NCI-H82 treated with DMSO at 0.1 percent for 48 hours (cell line): Measurements from ENCODE around the gene UTP4.

ENCODE experiments used
- DNase-seq: peaks from one replicate; lab custom pipeline; 2025; ENCODE audit not compliant: unreplicated experiment; lab: John Stamatoyannopoulos, UW

The UTP4 gene

DNA sequence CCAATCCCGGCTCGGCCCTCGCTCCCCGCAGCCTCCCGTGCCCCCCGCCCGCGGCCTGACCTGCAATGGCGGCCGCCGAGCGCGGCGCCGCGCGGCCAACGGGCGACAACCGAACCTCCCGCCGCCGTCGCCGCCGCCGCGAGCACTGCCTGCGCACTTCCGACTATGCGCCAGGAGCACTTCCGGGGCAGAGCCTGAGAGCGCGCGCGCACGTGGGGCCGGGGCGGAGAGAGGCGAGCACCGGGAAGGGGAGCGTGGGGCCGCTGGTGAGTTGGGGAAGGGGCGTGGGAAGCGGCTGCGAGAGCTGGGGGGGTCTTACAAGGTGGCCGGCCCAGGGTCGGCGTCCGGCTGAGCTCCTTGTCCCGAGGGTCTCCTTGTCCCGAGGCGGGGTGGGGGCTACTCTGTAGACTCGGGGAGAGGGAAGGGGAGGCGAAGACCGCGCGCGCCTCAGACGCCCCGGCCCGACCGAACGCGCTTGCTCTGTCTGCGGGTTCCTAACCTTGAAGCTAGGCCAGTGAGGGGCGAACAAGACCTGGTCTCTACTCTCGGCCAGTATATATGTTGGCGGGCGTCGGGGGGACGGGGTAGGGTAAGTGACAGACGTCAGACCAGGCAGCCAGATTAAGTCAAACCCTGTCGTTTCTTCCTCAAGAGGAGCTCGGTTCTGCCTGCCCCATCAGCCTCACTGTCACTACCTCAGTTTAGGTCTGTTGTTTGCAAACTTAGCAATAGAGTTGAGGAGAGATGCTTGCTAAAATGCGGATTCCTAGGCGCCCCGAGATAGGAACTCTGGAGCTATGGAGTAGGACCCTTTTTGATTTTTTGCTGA lies at the start of gene UTP4, which contains the start of gene CHTF8:
UTP4 (plus strand) TSS at position 226 of the 829 bp plus-strand sequence. CDS start 811 bp downstream, outside the sequence.
CHTF8 (minus strand) TSS at position 165 of the 829 bp plus-strand sequence. CDS start 11,130 bp downstream, outside the sequence.
- DNase-seq: peak; percentile 30

- no peak for DNase-seq
Measured at GRCh38 chr16:69083306-69083941, 49.0 kb upstream of the UTP4 start.

DNA sequence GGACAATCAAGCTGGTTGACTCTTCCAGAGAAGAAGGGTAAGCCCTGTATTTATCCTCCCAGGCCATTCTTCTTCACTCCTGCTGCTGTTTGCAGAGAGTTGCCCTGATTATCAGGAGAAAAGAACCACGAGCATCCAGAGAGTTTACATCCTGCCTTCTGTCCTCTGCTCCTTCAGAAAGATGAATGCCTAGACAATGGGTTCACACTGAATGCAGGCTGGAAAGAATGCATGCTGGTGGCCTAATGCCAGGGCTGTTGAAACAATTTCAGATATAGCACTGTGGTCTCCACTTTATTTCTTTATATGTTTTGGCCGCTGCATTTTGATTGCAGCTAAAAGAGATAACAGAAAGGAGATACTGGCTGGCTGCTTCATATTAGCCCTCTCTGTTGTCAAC lies 48.2 kb upstream of the UTP4 start:
- DNase-seq: no peak

DNA sequence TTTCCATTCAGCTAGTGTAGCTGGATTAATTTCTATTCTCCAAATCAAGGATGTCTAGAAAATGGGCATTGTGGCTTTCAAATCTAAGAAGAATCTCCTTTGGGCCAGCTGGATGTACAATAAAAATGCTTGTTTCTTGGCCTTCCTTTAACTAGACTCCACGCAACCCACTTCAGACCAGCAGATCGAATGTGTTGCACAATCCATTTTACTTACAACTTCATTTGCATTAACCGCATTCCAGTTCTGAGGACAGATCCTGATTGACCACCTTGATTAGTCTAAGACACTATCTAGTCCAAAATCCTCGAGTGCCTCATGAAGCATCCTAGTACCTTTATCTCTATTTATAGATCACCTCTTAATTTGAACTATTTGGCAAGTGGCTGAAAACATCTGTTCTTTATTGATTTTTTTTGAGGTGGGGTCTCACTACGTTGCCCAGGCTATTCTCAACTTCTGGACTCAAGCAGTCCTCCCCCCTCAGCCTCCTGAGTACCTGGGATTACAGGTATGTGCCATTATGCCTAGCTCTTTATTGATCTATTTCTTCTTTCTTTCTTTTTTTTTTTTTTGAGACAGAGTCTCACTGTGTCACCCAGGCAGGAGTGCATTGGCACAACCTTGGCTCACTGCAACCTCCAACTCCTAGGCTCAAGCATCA lies 47.3 kb upstream of the UTP4 start:
- no peak for DNase-seq

DNA sequence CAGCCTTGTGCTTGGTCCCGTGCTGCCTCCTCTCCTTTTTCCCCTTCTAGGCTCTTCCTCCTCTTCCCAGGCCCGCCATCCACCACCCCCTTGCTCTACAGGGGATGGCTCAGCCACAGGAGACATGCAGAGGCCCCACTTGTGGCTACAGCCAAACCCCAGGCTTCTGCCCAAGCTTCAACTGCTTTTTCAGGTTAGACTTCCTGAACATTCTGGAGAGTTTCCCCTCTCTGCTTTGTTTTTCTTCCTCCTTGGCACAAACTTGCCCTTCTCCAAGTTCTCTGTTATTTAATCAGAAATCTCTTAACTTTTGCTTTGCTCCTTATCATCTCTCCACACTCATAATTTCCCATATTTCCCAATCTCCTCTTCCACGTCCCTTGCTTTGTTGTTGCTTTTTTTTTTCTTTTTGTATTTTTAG lies 45.3 kb upstream of the UTP4 start:
- no peak for DNase-seq

DNA sequence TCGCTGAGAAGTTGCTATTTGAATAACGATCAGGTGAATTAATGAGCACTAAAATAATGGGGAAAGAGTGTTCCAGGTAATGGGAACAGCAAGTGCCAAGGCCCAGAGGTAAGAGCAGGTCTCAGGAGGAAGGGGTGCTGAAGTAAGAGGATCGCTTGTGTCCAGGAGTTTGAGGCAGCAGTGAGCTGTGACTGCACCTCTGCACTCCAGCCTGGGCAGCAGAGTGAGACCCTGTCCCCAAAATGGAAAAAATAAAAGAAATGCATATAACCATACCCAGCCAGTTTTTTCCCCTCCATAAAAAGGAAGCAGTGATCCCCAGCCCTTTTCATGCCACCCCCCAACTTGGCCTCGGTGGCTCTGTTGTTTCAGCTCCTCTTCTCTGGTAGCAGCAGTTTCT lies 43.8 kb upstream of the UTP4 start:
- no peak for DNase-seq

- no peak for DNase-seq
Measured at GRCh38 chr16:69089091-69089910, 43.1 kb upstream of the UTP4 start.

DNA sequence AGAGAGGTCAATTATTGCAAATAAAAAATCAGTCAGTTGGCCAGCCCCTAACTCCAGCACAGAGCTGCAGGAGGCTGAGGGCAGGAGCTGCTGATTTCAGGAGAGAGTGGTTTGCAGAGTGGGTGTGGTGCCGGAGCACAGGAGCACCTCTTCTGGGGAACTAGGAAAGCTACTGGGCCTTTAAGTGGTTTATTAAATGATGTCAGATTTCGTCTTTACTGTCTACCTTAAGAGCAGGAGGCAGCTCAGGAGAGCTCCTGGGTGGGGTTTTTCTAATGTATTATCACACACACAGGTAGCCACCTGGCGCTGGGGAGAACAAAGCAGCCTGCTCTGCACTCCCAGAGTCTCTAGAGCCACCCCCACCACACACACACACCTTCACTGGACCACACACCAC lies 38.5 kb upstream of the UTP4 start:
- no peak for DNase-seq

GRCh38 chr16:69094501-69094900 lies 37.9 kb upstream of the UTP4 start:
- no peak for DNase-seq

DNA sequence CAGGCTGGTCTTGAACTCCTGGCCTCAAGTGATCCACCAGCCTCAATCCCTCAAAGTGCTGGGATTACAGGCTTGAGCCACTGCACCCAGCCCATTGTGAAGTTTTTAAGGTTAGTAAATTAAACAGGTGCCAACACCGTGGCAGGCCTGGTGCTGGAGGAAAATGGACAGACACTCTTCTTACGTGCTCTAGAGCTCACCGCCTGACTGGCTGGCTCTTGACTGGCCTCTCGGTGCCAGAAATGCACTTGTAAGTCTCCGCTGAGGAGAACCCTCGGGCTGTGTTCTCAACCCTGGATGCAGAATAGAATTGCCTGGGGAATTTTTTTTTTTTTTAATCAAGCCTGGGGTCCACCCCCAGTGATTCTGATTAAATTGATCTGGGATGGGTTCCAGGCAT lies 37.3 kb upstream of the UTP4 start:
- no peak for DNase-seq

DNA sequence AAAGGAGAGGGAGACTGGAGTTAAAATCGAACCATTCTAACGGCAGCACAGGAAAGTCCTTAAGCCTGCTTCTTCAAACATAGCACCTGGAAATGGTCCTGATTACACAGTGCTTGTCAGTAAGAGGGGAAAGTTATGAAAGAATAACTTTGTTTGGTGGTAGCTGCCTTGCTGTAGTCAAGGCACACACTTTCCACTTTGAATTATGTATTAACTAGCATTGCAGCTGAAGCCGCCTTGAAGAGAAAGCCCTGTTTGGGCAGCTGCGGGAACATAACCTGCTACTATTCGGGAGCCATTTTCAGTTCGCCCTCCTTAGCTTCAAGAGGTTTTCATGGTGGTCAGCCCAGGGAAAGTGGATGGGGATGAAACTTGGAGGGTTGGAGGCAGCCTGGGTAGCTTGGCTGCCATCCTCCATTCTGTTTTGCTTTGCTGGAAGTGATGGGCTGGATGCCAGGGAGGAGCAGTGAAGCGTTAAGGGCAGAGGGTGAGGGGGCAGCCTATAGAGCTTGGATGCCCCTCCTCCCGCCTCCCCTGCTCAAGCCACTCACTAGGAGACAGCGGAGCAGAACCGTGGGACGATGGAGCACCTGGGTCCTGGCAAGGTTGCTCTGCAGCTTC lies 32.3 kb upstream of the UTP4 start:
- no peak for DNase-seq

DNA sequence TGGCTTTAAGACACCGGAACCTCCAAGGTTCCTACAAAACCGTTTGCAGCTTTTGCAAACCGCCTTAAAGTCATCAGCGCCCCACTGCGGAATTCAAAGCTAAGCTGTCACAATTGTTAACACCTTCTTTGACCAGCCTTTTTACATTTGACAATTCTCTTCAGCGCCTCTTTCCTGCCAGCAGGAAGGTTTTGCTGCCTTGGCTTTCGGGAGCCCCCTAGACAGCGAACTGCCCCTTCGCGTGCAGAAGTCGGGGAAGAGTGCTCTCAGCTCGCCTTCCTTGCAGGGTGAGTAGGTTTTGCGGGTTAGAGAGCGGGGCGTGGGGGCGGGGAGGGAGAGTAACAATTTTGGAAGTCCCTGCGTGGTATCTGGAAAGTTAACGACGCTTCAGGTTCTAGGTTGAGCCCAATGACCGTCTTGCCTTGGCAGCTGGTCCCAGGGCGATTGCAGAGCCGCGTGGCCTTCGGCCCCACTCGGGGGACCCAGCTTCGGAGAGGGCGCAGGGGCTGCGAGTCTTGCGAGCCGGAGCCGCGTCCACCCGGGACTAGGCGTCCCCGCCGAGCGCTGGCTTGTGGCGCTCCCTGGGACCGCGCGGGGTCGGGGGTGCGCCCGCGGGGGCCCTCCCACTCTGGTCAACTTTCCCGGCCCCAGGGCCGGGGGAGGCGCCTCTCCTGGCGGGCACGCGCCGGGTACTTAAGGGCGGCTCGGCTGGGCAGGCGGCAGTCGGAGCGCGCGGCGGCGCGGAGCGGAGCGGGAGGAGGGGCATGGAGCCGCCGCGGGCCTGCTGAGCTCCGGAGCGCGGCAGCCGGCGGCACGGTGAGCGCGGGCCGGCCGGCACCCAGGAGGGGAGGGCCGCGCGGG lies 26.7 kb upstream of the UTP4 start, which contains the start of gene HAS3:
HAS3 (plus strand) TSS at position 153 of the 861 bp plus-strand sequence. CDS start 3,743 bp downstream, outside the sequence.
- DNase-seq: no peak

DNA sequence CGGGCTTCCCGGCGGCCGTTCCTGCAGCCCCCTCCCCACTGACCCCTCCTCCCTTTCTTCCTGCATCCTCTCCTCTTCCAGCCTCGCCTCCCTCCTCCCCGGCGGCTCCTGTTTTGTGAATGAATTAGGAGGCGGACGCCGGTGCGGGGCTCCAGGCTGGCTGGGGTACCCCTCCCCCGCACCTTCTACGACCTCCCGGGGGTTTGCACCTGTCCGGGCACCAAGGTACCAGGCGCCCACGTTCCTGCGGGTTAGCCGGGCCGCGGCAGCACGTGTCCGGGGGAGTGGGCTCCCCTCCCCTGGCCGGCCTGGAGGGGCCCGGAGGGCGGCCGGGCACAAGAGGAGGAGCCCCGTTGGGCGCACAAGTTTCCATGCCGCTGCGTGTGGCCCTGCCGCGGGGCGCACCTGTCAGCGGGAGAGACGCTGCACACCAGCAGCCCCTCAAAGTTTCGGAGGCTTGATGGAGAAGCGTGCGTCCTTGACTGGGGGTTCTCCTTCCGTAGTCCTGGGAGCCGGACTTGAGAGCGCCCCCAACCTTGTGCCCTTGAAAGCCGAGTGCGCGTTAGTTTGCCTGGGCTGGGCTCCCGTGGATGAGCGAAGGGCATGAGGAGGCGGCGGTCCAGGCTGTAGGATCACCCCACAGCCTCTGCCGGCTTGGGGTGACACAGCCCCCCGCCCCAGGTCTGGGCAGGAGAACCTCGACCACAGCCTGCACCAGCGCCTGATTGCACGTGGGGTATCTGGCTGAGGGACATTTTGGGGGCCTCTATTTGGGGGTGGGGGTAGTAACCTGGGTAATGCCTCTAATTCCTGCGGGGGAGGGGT lies 25.7 kb upstream of the UTP4 start:
- DNase-seq: no peak

DNA sequence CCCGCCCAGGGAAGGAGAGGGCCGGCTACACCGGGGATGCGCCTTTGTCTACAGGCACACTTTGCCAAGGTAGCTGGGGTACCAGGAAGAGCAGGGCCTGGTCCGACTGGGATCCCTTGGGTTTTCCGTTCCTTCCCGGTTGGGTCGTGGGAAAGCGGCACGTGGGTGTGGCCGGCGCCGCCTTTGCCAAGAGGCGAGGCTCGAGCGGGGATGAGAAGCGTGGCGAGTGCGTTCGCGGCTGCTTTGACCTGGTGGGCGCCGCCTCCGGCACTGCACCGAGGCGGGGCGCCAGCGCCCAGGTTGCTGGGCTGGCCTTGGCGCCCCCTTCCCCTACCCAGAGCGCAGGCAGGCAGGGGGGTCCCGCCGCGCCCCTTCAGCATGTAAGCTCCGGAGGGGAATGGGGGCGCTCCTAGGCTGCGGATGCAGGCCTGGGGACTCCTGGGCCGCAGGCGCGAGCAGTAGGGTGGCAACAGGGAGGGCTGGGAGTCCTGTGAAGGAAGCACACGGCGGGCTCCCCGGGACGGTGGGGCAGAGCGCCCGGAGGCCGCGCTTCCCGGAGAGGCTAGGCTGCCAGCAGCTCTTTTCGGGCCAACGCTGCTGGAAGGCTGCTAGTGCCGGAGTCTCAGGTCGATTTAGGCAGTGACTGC lies 25.0 kb upstream of the UTP4 start:
- no peak for DNase-seq

DNA sequence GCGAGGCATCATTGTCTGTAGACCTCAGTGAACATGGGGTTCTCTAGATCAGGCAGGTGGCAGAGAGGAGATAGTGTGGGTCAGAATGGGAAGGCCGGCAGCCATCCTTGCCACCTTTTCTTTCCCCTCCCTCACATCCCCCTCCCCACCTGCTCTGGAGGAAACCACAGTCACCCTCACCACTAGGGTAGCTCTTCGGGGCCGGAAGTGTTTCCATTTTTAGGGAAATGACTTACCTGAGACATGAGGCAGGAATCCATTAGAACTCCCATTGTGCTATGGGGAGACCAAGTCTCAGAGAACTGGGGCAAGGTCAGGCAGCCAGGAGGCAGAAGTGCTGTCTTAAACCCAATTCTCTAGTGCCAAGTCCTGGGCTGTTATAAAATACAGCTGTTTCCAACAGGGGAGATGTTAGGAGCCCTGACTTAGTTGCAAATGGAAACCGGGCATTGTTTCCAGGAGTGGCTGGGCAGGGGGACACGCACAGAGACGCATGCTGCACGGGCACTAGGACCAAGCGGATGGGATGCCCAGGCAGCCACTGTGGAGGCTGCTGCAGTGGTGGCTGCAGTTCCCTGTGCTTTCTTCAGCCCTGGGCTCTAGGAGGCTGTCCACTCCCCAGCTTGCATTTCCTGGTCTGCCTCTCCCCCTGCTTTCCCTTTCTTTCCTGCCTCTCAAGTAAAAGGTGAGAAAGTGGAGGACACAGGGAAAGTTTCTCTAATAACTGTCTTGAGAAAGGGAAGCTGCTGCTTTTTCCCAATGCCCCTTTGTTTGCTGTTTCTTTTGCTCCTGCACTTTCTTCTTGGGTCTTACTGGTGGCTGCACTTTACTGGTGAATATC lies 24.2 kb upstream of the UTP4 start:
- no peak for DNase-seq

- DNase-seq: no peak
Measured at GRCh38 chr16:69108905-69109252, 23.6 kb upstream of the UTP4 start.
